Cardiac fibroblast (primary cell): ENCODE results near the gene TAF3.

Experiments used
- DNase-seq, 2 donors: peaks; one replicate each; pipeline versions ENCODE4 v3.0.0 to v3.0.0-alpha.2; 2010; ENCODE audit warnings: low read depth in 2 of 2
- H3K4me3 ChIP-seq, 2 donors: replicated peaks in 1 of 2; 1 replicate in 1 of 2; 2 replicates in 1 of 2; pipeline ENCODE4 v1.5.1; 2011; ENCODE audit warnings: low read depth in 2 of 2, low read length in 2 of 2, mild to moderate bottlenecking in 2 of 2, moderate library complexity in 1 of 2
- CTCF ChIP-seq: IDR thresholded peaks from one replicate; pipeline ENCODE4 v1.5.1; 2011; ENCODE audit warnings: low read depth, mild to moderate bottlenecking, low read length, inconsistent platforms

Gene TAF3

DNA sequence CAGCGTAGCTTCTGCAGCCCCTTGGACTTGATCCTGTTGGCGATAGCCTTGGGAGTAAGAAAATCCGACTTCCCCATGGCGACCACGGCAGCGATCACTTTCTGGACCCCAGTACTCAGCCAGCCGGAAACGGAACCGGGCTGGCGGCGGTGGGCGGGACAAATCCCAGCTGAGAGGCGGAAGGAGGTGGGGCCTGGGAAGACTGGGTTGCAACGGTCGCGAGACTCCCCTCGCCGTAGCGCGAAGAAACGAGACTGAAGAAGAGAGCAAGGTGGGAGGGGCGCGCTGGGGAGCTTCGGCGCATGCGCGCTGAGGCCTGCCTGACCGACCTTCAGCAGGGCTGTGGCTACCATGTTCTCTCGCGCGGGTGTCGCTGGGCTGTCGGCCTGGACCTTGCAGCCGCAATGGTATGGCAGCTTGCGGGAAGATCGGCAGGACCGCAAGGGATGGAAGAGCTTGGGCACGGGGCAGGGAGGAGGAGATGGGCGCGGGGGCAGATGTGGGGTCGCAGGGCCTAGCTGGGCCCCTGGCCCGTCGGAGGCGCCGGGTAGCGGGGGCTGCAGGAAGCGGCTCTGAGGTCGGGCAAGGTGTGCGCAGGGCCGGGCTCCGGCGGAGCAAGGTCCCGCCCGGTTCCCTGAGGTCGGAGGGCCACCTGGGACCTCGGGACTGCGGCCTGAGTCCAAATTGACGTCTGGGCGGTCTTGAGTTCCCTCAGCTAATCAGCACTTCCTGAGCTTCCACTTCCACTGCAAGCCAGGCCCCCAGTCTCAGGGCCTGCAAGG lies 30.3 kb upstream of the TAF3 start, which contains the start of the genes ATP5F1C and KIN:
Gene ATP5F1C (plus strand): TSS at position 321 of the 782 bp plus-strand sequence. CDS start 31 bp downstream, at position 352.
Gene KIN (minus strand): TSS at position 137 of the 782 bp plus-strand sequence. CDS start 60 bp downstream, at position 77.
- peak within 1 kb of the TSS; percentile 93 to 100 for H3K4me3 ChIP-seq

DNA sequence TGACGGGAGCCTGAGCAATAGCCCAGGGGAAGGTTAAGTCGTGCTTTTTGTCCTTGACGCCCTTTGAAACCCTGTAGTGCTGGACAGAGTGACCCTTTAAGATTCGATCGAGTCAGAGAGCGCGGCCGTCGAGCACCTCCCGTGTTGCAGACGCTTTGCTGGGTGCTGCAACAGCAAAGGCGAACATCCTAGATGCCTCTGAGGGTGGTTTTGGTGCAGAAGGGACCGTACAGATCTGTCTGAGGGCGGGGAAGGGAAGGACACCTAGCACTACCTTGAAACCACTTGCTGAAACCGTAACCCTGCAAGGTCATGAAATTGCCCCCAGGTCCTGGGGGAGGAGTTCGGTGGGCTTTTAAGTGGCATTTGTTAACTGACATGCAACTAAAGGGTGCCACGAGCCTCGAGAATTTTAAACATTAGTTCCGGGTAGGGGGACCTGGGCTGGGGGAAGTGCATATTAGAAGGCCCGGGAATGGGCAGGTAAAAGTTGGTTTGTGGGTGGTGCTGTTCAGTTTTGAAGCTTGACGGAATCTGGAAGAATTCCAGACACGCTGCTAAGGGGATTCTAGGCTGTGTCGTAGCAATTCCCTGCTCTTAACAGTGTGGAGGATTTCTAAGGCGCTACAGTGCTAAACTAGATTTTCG lies 29.5 kb upstream of the TAF3 start:
- peak; percentile 34 to 44 for DNase-seq
- TF ChIP-seq CTCF, result no peak
- peak overlapping the region; percentile 93 to 100 for H3K4me3 ChIP-seq

More for the DNA sequence above, 30.3 kb upstream of the TAF3 start, which contains the start of the genes ATP5F1C and KIN:
- TF ChIP-seq CTCF, result no peak
- peak; percentile 97 to 98 for DNase-seq

DNA sequence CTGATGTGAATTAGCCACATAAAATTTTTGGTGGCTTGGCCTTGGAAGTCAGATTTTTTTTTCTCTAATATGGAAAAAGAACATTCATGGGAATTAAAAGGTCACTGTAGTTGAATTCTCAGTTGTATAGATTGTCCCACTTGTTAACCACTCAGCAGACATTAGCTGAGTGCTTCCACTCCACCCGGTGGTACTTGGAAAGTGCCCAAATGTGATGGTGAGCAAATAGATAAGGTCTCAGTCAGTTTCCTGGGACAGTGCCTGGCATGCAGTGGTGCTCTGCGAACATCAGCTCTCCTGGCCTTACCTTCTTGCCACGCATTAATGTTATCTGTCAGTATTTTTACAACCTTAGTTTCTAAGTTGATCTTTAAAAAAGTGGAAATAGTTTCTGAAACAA lies 28.9 kb upstream of the TAF3 start:
- peak overlapping the region; percentile 93 to 100 for H3K4me3 ChIP-seq
- no peak for TF ChIP-seq CTCF
- peak; percentile 35 to 36 for DNase-seq

GRCh38 chr10:7792541-7792940 lies 25.8 kb upstream of the TAF3 start:
- no peak for TF ChIP-seq CTCF
- DNase-seq, result no peak
- no peak overlapping the region for H3K4me3 ChIP-seq

DNA sequence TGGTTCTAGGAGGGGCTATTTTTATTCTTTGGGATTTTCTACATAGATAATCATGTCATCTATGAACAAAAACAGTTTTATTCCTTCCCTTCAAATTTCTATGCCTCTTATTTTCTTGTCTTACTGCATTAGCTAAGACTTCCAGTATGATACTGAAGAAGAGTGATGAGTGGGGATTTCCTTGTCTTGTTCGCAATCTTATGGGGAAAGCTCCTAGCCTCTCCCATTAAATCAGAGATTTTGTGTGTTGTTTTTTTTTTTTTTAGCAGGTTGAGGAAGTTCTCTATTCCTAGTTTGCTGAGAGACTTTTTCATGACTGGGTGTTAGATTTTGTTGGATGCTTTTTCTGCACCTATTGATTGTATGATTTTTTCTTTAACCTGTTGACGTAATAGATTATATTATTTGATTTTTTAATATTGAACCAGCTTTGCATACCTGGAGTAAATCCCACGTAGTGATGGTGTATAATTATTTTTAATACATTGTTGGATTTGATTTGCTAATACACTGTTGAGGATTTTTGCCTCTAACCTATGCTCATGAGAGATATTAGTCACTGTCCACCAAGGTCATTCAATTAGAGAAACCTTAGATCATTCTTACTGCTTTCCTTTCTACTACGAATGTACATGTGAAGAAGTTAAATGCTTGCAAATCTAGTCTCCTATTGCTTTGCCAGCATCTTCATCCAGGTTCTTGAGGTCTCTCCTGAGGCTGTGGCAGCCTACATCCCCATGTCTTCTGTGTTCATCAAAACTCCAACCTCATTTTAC lies 23.9 kb upstream of the TAF3 start:
- TF ChIP-seq CTCF, result no peak
- no peak overlapping the region for H3K4me3 ChIP-seq
- DNase-seq, result no peak

- no peak for TF ChIP-seq CTCF
- DNase-seq, result peak; percentile 19 to 85
- no peak overlapping the region for H3K4me3 ChIP-seq
Measured at GRCh38 chr10:7795605-7796004, 22.7 kb upstream of the TAF3 start.
